ENCODE data around the gene DNASE1L2. TPM values are rescaled to one million over a fixed set of nuclear protein-coding genes. Genes with fewer than 3 reads are reported as not detected.

The DNASE1L2 gene
- polyA plus RNA-seq, 5 donors, result 0.60 to 1.2 (median 0.77) TPM

GRCh38 chr16:2284797-2285576, 48.7 kb downstream of the DNASE1L2 start:
- DNase-seq, result no peak

- no peak for DNase-seq
Observed at GRCh38 chr16:2285731-2286191, 49.5 kb downstream of the DNASE1L2 start.

GRCh38 chr16:2286550-2286949, 50.3 kb downstream of the DNASE1L2 start:
- no peak for DNase-seq

GRCh38 chr16:2287916-2288547, 51.8 kb downstream of the DNASE1L2 start:
- DNase-seq, result no peak

Other genes starting within 250 kb of the DNASE1L2 start
- under 1 TPM; 0.46 to 0.80 (median 0.65) TPM for gene SYNGR3, start 246.5 kb upstream of the DNASE1L2 start, polyA plus RNA-seq (ENCODE audit: insufficient read depth in 1 of 5, insufficient read length in 5 of 5, low replicate concordance in 1 of 5)
- gene ZNF598, start 226.6 kb upstream of the DNASE1L2 start, polyA plus RNA-seq (ENCODE audit: insufficient read depth in 1 of 5, insufficient read length in 5 of 5, low replicate concordance in 1 of 5), result 10 to 100 TPM; 11.9 to 32.1 (median 19.9) TPM
- 1 to 10 TPM; 1.1 to 7.9 (median 2.3) TPM for gene NPW, start 216.7 kb upstream of the DNASE1L2 start, polyA plus RNA-seq (ENCODE audit: insufficient read depth in 1 of 5, insufficient read length in 5 of 5, low replicate concordance in 1 of 5)
- 100 to 1,000 TPM in 2 of 5 donors, 10 to 100 TPM in 3; 63.1 to 196 (median 91.8) TPM for gene NHERF2, start 209.5 kb upstream of the DNASE1L2 start, polyA plus RNA-seq (ENCODE audit: insufficient read depth in 1 of 5, insufficient read length in 5 of 5, low replicate concordance in 1 of 5)
- 10 to 100 TPM; 21.0 to 41.2 (median 26.9) TPM for gene NTHL1, start 188.6 kb upstream of the DNASE1L2 start, polyA plus RNA-seq (ENCODE audit: insufficient read depth in 1 of 5, insufficient read length in 5 of 5, low replicate concordance in 1 of 5)
- gene TSC2, start 188.5 kb upstream of the DNASE1L2 start, polyA plus RNA-seq (ENCODE audit: insufficient read depth in 1 of 5, insufficient read length in 5 of 5, low replicate concordance in 1 of 5), result 100 to 1,000 TPM; 100 to 149 (median 120) TPM
- gene PKD1, start 100.5 kb upstream of the DNASE1L2 start, polyA plus RNA-seq (ENCODE audit: insufficient read depth in 1 of 5, insufficient read length in 5 of 5, low replicate concordance in 1 of 5), result 100 to 1,000 TPM in 3 of 5 donors, 10 to 100 TPM in 2; 66.7 to 168 (median 123) TPM
- gene RAB26, start 87.8 kb upstream of the DNASE1L2 start, polyA plus RNA-seq (ENCODE audit: insufficient read depth in 1 of 5, insufficient read length in 5 of 5, low replicate concordance in 1 of 5), result 1 to 10 TPM; 1.0 to 1.8 (median 1.5) TPM
- gene TRAF7, start 80.7 kb upstream of the DNASE1L2 start, polyA plus RNA-seq (ENCODE audit: insufficient read depth in 1 of 5, insufficient read length in 5 of 5, low replicate concordance in 1 of 5), result 10 to 100 TPM; 41.0 to 62.8 (median 45.7) TPM
- under 1 TPM; 0.16 to 0.85 (median 0.50) TPM for gene CASKIN1, start 39.8 kb upstream of the DNASE1L2 start, polyA plus RNA-seq (ENCODE audit: insufficient read depth in 1 of 5, insufficient read length in 5 of 5, low replicate concordance in 1 of 5)
- 10 to 100 TPM; 32.3 to 48.6 (median 33.9) TPM for gene MLST8, start 31.0 kb upstream of the DNASE1L2 start, polyA plus RNA-seq (ENCODE audit: insufficient read depth in 1 of 5, insufficient read length in 5 of 5, low replicate concordance in 1 of 5)
- 1 to 10 TPM; 2.6 to 9.0 (median 5.8) TPM for gene BRICD5, start 25.6 kb upstream of the DNASE1L2 start, polyA plus RNA-seq (ENCODE audit: insufficient read depth in 1 of 5, insufficient read length in 5 of 5, low replicate concordance in 1 of 5)
- 10 to 100 TPM in 1 of 5 donors, 1 to 10 TPM in 4; 7.2 to 13.3 (median 9.1) TPM for gene PGP, start 21.6 kb upstream of the DNASE1L2 start, polyA plus RNA-seq (ENCODE audit: insufficient read depth in 1 of 5, insufficient read length in 5 of 5, low replicate concordance in 1 of 5)
- 10 to 100 TPM in 4 of 5 donors, 1 to 10 TPM in 1; 9.7 to 24.6 (median 15.3) TPM for gene E4F1, start 12.9 kb upstream of the DNASE1L2 start, polyA plus RNA-seq (ENCODE audit: insufficient read depth in 1 of 5, insufficient read length in 5 of 5, low replicate concordance in 1 of 5)
- gene ECI1, start 15.1 kb downstream of the DNASE1L2 start, polyA plus RNA-seq (ENCODE audit: insufficient read depth in 1 of 5, insufficient read length in 5 of 5, low replicate concordance in 1 of 5), result 10 to 100 TPM; 37.2 to 76.1 (median 44.8) TPM
- gene RNPS1, start 31.7 kb downstream of the DNASE1L2 start, polyA plus RNA-seq (ENCODE audit: insufficient read depth in 1 of 5, insufficient read length in 5 of 5, low replicate concordance in 1 of 5), result 100 to 1,000 TPM; 158 to 210 (median 178) TPM
- gene ABCA3, start 104.3 kb downstream of the DNASE1L2 start, polyA plus RNA-seq (ENCODE audit: insufficient read depth in 1 of 5, insufficient read length in 5 of 5, low replicate concordance in 1 of 5), result 10 to 100 TPM in 2 of 5 donors, 1 to 10 TPM in 3; 6.8 to 16.1 (median 7.3) TPM
- 10 to 100 TPM in 1 of 5 donors, 1 to 10 TPM in 4; 8.9 to 13.2 (median 9.2) TPM for gene CCNF, start 193.0 kb downstream of the DNASE1L2 start, polyA plus RNA-seq (ENCODE audit: insufficient read depth in 1 of 5, insufficient read length in 5 of 5, low replicate concordance in 1 of 5)
- gene TEDC2, start 223.7 kb downstream of the DNASE1L2 start, polyA plus RNA-seq (ENCODE audit: insufficient read depth in 1 of 5, insufficient read length in 5 of 5, low replicate concordance in 1 of 5), result 10 to 100 TPM in 2 of 5 donors, 1 to 10 TPM in 3; 6.2 to 11.9 (median 8.0) TPM
- gene NTN3, start 234.9 kb downstream of the DNASE1L2 start, polyA plus RNA-seq (ENCODE audit: insufficient read depth in 1 of 5, insufficient read length in 5 of 5, low replicate concordance in 1 of 5), result 1 to 10 TPM; 2.4 to 6.5 (median 4.7) TPM
- gene TBC1D24, start 238.7 kb downstream of the DNASE1L2 start, polyA plus RNA-seq (ENCODE audit: insufficient read depth in 1 of 5, insufficient read length in 5 of 5, low replicate concordance in 1 of 5), result 10 to 100 TPM; 11.6 to 20.5 (median 17.2) TPM